Measurements from ENCODE around the gene OPRL1.

- TF ChIP-seq CTCF (conservative IDR thresholded peaks at IDR 0.05 in 1 of 2, IDR thresholded peaks at IDR 0.05 in 1 of 2; ENCODE audit: extremely low read depth in 1 of 2, insufficient read depth in 1 of 2, low read depth in 1 of 2, low read length in 2 of 2), result no peak
- TF ChIP-seq EZH2 (IDR thresholded peaks at IDR 0.05; ENCODE audit: borderline replicate concordance, low read length), result no peak
These were observed 6.9 kb downstream of the OPRL1 start for GRCh38 chr20:64086801-64087200.
